ENCODE results near the gene DNAJB11. TPM values are rescaled to one million over a fixed set of nuclear protein-coding genes. Genes with fewer than 3 reads are reported as not detected.
A peak's percentile ranks its signal among the peaks of the same experiment; 100 is the strongest.
"Not testable (repeated sequence)": the region's sequence is repeated elsewhere in the genome, so short reads cannot be mapped to it uniquely, and the experiment has no call there.

Gene DNAJB11
- total and polyA plus RNA-seq, 2 of the 4 experiments (the other 2 are of a cell fraction): 27.4 to 48.6 TPM

DNA sequence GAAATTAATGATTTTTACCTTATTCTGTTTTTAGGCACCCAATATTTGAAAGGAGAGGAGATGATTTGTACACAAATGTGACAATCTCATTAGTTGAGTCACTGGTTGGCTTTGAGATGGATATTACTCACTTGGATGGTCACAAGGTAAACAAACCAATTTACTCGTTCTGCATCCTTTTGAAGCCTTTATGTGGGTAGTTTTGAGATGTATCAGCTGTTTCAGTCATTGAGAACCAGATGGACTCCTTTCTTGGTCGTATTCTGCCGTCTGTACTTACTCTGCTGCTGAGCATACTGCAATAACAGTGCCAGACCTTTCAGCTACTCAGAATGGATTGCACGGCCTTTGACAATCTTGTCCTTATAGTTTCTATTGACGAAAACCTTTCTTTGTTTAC is 13.3 kb downstream of the DNAJB11 start:
- TF ChIP-seq FOS (IDR thresholded peaks at IDR 0.05; ENCODE audit: low read depth, low read length) (0 out of 2 replicates have a peak, but pooled peaks have one; percentile 28), POLR2A (IDR thresholded peaks at IDR 0.05; ENCODE audit: low read depth, low read length) (no peak)
- Histone ChIP-seq H2AFZ (replicated peaks; ENCODE audit: low read length, poor library complexity) (no peak overlapping the region), H4K8ac (ENCODE audit: low read depth in 2 of 2, low read length in 2 of 2) (no peak overlapping the region), H4K5ac (ENCODE audit: low read depth, low read length) (no peak overlapping the region), H3K79me1 (ENCODE audit: low read depth in 1 of 2, low read length in 2 of 2) (no peaks in the 10 kb centered on the region), H2AK9ac (replicated peaks; ENCODE audit: low read depth, low read length, poor library complexity) (no peak overlapping the region), H3K23ac (ENCODE audit: low read depth, low read length) (no peak overlapping the region), H2BK20ac (ENCODE audit: low read depth, low read length) (no peak overlapping the region), H3K4me1 (ENCODE audit: control insufficient read depth, insufficient read depth, low read length) (no peaks in the 10 kb centered on the region; the same call in 1 of the 2 replicates), H3K56ac (ENCODE audit: extremely low read depth, insufficient read depth, low read length) (no peak overlapping the region), H3K36me3 (ENCODE audit: control insufficient read depth, insufficient read depth, low read length) (peaks cover 19% of the 10 kb centered on the region), H3K27ac (ENCODE audit: insufficient read depth, low read length) (no peak overlapping the region), H3K18ac (ENCODE audit: low read depth, low read length) (no peak overlapping the region), H2BK120ac (ENCODE audit: low read depth, low read length) (no peak overlapping the region), H3K9ac (ENCODE audit: low read depth, low read length) (no peak overlapping the region), H4K20me1 (ENCODE audit: insufficient read depth, low read length) (no peaks in the 10 kb centered on the region), H3K9me3 (ENCODE audit: control insufficient read depth, insufficient read depth, low read length) (no peaks in the 10 kb centered on the region), H4K91ac (ENCODE audit: insufficient read depth, low read depth, low read length) (no peak overlapping the region), H3K14ac (replicated peaks; ENCODE audit: low read depth, low read length) (no peak overlapping the region), H3K4me2 (ENCODE audit: low read depth, low read length) (no peak overlapping the region), H2AK5ac (ENCODE audit: low read depth, low read length) (no peak overlapping the region), H3K4ac (ENCODE audit: low read depth, low read length) (no peak overlapping the region), H2BK5ac (ENCODE audit: low read depth, low read length, poor library complexity, severe bottlenecking) (no peak overlapping the region), H2BK15ac (ENCODE audit: low read depth, low read length) (no peak overlapping the region), H3K9me1 (ENCODE audit: insufficient read depth, low read length) (no peaks in the 10 kb centered on the region), H3K27me3 (ENCODE audit: control insufficient read depth, insufficient read depth, low read length) (no peaks in the 10 kb centered on the region), H3K4me3 (ENCODE audit: insufficient read depth, low read depth, low read length) (no peak overlapping the region)
- ChIA-PET POLR2A (ENCODE audit: unreplicated experiment) (no interaction called here), CTCF (interaction anchor here (0.7 kb wide), 1 partner anchor 33 kb away, joined by 3 read pairs; no protein-coding TSS in a partner anchor)
- DNase-seq (peak; percentile 74), ATAC-seq (ENCODE audit: low read depth) (peak; percentile 80)
- intact Hi-C loops (cut with micrococcal nuclease): no loop called here
- dilution Hi-C loops (cut with HindIII; ENCODE audit: low sequenced_read_pairs, unreplicated experiment): no loop called here
- no TSS peak for BruUV-seq (replicated peaks)
- in situ Hi-C loops (cut with MboI; ENCODE audit: low sequenced_read_pairs): no loop called here
- no CpG with 5 or more reads among the region's 5 CpGs for WGBS, 2 experiments (ENCODE audit: extremely low coverage in 2 of 2, insufficient read length in 1 of 2)

DNA sequence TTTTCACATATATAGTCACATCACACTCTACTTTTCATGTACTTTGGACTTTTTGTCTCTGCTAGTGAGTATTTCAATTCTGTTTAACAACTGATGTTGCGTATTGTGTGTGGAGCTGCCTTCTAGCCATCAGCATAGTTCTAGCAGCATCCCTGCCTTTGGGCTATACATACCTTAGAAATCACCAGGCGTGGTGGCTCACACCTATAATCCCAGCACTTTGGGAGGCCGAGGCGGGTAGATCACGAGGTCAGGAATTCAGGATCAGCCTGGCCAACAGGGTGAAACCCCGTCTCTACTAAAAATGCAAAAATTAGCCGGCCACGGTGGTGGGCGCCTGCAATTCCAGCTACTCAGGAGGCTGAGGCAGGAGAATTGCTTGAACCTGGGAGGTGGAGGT is 15.7 kb downstream of the DNAJB11 start:
- H4K20me1 ChIP-seq (ENCODE audit: insufficient read depth, low read length): not testable (repeated sequence)
- CTCF ChIA-PET: interaction anchor here (1.8 kb wide), 1 partner anchor 9 kb away, joined by 4 read pairs; no protein-coding TSS in a partner anchor
- H3K36me3 ChIP-seq (ENCODE audit: control insufficient read depth, insufficient read depth, low read length): peaks cover 12% of the 10 kb centered on the region

More for the DNA sequence above, 15.7 kb downstream of the DNAJB11 start:
- H2BK5ac ChIP-seq (ENCODE audit: low read depth, low read length, poor library complexity, severe bottlenecking); H3K4me1 ChIP-seq (ENCODE audit: control insufficient read depth, insufficient read depth, low read length); H4K8ac ChIP-seq (ENCODE audit: low read depth in 2 of 2, low read length in 2 of 2); in situ Hi-C loops (cut with MboI; ENCODE audit: low sequenced_read_pairs); H2BK20ac ChIP-seq (ENCODE audit: low read depth, low read length); H3K9ac ChIP-seq (ENCODE audit: low read depth, low read length); H3K27ac ChIP-seq (ENCODE audit: insufficient read depth, low read length); H2AK5ac ChIP-seq (ENCODE audit: low read depth, low read length); dilution Hi-C loops (cut with HindIII; ENCODE audit: low sequenced_read_pairs, unreplicated experiment); H4K5ac ChIP-seq (ENCODE audit: low read depth, low read length); POLR2A ChIA-PET (ENCODE audit: unreplicated experiment); H3K4ac ChIP-seq (ENCODE audit: low read depth, low read length); H3K23ac ChIP-seq (ENCODE audit: low read depth, low read length); H3K9me3 ChIP-seq (ENCODE audit: control insufficient read depth, insufficient read depth, low read length); ATAC-seq (ENCODE audit: low read depth); H3K56ac ChIP-seq (ENCODE audit: extremely low read depth, insufficient read depth, low read length); H2BK120ac ChIP-seq (ENCODE audit: low read depth, low read length); H2AK9ac ChIP-seq (replicated peaks; ENCODE audit: low read depth, low read length, poor library complexity); BruUV-seq (replicated peaks); H3K9me1 ChIP-seq (ENCODE audit: insufficient read depth, low read length); H3K27me3 ChIP-seq (ENCODE audit: control insufficient read depth, insufficient read depth, low read length); DNase-seq; H3K4me3 ChIP-seq (ENCODE audit: insufficient read depth, low read depth, low read length); intact Hi-C loops (cut with micrococcal nuclease); H4K91ac ChIP-seq (ENCODE audit: insufficient read depth, low read depth, low read length); H3K79me1 ChIP-seq (ENCODE audit: low read depth in 1 of 2, low read length in 2 of 2); H2BK15ac ChIP-seq (ENCODE audit: low read depth, low read length); H2AFZ ChIP-seq (replicated peaks; ENCODE audit: low read length, poor library complexity); H3K14ac ChIP-seq (replicated peaks; ENCODE audit: low read depth, low read length); H3K4me2 ChIP-seq (ENCODE audit: low read depth, low read length); H3K18ac ChIP-seq (ENCODE audit: low read depth, low read length): not testable (repeated sequence)
- no CpG with 5 or more reads among the region's 9 CpGs for WGBS, 2 experiments (ENCODE audit: extremely low coverage in 2 of 2, insufficient read length in 1 of 2)

All from IMR-90 (cell line).